Measurements from ENCODE around the gene PHF5A. TPM values are rescaled to one million over a fixed set of nuclear protein-coding genes. Genes with fewer than 3 reads are reported as not detected.

PHF5A gene
- polyA plus RNA-seq, 2 of the 4 experiments (the other 2 are of a cell fraction) = 80.1 to 82.6 TPM

DNA sequence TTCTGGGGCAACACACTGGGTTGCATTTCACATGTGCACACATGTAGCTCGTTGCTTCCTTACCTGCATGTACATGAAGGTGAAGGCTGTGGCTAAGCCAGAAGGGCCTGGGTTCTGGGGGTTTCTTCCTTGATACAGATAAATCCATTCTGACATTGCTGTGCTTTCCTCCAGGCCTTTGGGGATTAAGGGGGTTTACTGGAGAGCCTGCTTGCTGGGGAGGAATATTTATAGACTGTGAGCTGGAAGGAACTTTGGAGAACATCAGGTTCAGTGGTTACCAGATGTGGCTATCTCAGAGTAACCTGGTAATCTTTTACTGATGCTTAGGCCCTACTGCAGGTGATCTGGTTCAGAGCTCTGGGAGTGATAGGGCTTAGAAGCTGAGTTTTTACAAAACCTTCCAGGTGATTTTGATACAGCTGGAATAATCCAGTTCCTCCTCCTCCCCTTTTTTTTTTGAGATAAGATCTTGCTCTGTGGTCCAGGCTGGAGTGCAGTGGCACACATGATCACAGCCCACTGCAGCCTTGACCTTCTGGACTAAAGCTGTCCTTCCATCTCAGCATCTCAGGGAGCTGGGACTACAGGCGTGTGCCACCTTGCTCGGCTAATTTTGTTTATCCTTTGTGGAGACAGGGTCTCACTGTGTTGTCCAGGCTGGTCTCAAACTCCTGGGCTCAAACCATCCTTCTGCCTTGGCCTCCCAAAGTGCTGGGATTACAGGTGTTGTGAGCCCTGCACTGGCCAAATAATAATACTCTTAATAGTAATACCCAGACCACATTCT is 20.3 kb upstream of the PHF5A start (continued):
- TF ChIP-seq CHD2 (IDR thresholded peaks at IDR 0.05; ENCODE audit: low read length, partially characterized antibody) (no peak), EHF (CRISPR knock-in tag; IDR thresholded peaks at IDR 0.05) (no peak)

GRCh38 chr22:41488076-41488475 is 19.6 kb upstream of the PHF5A start:
- POLR2A ChIA-PET = no interaction called here
- TF ChIP-seq HOXB13 (CRISPR knock-in tag; IDR thresholded peaks at IDR 0.05; ENCODE audit: low read depth) (no peak), JUN (IDR thresholded peaks at IDR 0.05) (no peak), NPAS2 (CRISPR knock-in tag; IDR thresholded peaks at IDR 0.05; ENCODE audit: borderline replicate concordance) (no peak), BHLHE40 (IDR thresholded peaks at IDR 0.05; ENCODE audit: low read depth, low read length) (no peak), NFE2L2 (conservative IDR thresholded peaks at IDR 0.05; ENCODE audit: low read length) (no peak), ZNF302 (CRISPR knock-in tag; IDR thresholded peaks at IDR 0.05) (no peak), FOSL2 (IDR thresholded peaks at IDR 0.05) (no peak), FOSL2 (CRISPR knock-in tag; IDR thresholded peaks at IDR 0.05) (no peak), MYC (IDR thresholded peaks at IDR 0.05; ENCODE audit: borderline replicate concordance, low read length) (no peak), FOXS1 (CRISPR knock-in tag; IDR thresholded peaks at IDR 0.05) (no peak), KDM1A (IDR thresholded peaks at IDR 0.05; ENCODE audit: low read depth) (no peak), PHF8 (IDR thresholded peaks at IDR 0.05; ENCODE audit: borderline replicate concordance, low read depth) (no peak), POLR2AphosphoS2 (conservative IDR thresholded peaks at IDR 0.05; ENCODE audit: low read length) (no peak), TP53 (CRISPR knock-in tag; IDR thresholded peaks at IDR 0.05) (no peak), MAZ (IDR thresholded peaks at IDR 0.05; ENCODE audit: borderline replicate concordance, low read depth, low read length) (no peak), RFX5 (IDR thresholded peaks at IDR 0.05) (no peak), MAFK (IDR thresholded peaks at IDR 0.05; ENCODE audit: partially characterized antibody) (no peak), CHD2 (IDR thresholded peaks at IDR 0.05; ENCODE audit: low read length, partially characterized antibody) (no peak)
- TF ChIP-seq, protein P1, sequence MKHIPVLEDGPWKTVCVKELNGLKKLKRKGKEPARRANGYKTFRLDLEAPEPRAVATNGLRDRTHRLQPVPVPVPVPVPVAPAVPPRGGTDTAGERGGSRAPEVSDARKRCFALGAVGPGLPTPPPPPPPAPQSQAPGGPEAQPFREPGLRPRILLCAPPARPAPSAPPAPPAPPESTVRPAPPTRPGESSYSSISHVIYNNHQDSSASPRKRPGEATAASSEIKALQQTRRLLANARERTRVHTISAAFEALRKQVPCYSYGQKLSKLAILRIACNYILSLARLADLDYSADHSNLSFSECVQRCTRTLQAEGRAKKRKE (CRISPR knock-in tag; IDR thresholded peaks at IDR 0.05; ENCODE audit: low read depth) = no peak
- TF ChIP-seq, protein P2, sequence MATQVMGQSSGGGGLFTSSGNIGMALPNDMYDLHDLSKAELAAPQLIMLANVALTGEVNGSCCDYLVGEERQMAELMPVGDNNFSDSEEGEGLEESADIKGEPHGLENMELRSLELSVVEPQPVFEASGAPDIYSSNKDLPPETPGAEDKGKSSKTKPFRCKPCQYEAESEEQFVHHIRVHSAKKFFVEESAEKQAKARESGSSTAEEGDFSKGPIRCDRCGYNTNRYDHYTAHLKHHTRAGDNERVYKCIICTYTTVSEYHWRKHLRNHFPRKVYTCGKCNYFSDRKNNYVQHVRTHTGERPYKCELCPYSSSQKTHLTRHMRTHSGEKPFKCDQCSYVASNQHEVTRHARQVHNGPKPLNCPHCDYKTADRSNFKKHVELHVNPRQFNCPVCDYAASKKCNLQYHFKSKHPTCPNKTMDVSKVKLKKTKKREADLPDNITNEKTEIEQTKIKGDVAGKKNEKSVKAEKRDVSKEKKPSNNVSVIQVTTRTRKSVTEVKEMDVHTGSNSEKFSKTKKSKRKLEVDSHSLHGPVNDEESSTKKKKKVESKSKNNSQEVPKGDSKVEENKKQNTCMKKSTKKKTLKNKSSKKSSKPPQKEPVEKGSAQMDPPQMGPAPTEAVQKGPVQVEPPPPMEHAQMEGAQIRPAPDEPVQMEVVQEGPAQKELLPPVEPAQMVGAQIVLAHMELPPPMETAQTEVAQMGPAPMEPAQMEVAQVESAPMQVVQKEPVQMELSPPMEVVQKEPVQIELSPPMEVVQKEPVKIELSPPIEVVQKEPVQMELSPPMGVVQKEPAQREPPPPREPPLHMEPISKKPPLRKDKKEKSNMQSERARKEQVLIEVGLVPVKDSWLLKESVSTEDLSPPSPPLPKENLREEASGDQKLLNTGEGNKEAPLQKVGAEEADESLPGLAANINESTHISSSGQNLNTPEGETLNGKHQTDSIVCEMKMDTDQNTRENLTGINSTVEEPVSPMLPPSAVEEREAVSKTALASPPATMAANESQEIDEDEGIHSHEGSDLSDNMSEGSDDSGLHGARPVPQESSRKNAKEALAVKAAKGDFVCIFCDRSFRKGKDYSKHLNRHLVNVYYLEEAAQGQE (IDR thresholded peaks at IDR 0.05) = no peak
- FAIRE-seq (no peak), ATAC-seq (no peak), DNase-seq (ENCODE audit: low read depth in 1 of 2, low spot score in 1 of 2) (no peak)
- Histone ChIP-seq H3K27ac (no peak overlapping the region), H3K4me1 (no peaks in the 10 kb centered on the region), H3K9me3 (no peaks in the 10 kb centered on the region), H3K4me2 (no peak overlapping the region), H3K4me3 (no peak overlapping the region)
- 89% methylated on average over 4 of the region's 4 CpGs for WGBS (ENCODE audit: missing lambda C conversion rate)
- CTCF ChIA-PET = interaction anchor here (0.5 to 1.5 kb wide), 3 partner anchors 30 to 84 kb away, joined by 3 to 8 read pairs (median 3); no protein-coding TSS in a partner anchor

All from A549 (cell line).